Measurements from ENCODE around the gene FAM228A.
"Not testable (repeated sequence)": the region's sequence is repeated elsewhere in the genome, so short reads cannot be mapped to it uniquely, and the experiment has no call there.

Gene FAM228A

DNA sequence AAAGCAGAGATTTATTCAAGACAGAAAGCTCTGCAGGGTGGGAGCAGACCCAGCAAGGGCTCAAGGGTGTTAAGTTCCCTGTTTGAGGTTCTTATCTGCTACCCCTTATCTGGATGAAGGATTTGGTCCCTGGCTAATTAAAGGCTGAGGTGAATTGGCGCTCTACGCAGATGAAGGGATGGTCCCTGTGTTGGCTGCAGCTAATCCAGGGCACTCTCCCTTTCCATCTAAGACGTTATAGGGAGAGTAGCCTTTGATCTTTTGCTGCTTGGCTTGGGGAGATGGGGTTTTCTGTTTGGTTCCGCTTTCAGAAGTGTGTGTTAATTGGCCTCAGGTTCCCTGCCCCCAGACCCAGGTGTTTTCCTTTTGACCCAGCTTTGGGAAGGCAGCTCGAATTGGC is 17.0 kb downstream of the FAM228A start:
- DNase-seq, result no peak

GRCh38 chr2:24197213-24197612 is 22.4 kb downstream of the FAM228A start:
- not testable (repeated sequence) for DNase-seq

DNA sequence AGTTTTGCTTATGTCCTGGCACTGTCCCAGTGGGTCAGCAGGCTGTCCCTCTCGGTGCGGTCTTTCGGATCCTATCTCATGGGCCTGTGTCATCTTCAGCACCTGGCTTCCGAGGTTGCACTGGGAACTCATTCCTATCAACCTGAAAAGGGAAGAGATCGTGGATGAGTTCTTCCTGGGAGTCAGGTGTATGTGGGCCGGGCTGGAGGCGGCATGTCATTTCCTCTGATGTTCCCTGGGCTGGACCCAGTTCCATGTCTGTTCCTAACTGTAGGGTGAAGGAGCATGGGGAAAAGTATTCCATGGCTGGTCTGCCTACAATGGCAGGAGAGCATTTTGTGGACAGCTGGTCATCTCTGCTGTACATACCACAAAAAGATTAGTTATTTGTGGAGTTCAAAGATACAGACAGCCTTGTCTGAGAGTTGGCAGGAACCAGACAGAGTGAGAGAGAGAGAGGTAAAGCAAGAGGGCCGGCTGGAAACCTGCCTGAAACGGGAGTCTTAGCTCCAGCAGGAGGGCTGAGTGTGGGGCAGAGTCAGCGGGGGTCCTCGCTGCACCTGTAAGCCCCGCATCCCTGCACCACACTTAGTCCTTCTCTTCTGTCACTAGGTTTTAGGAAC is 25.2 kb downstream of the FAM228A start:
- no peak for DNase-seq

GRCh38 chr2:24200799-24201198 is 25.9 kb downstream of the FAM228A start:
- DNase-seq, result no peak

DNA sequence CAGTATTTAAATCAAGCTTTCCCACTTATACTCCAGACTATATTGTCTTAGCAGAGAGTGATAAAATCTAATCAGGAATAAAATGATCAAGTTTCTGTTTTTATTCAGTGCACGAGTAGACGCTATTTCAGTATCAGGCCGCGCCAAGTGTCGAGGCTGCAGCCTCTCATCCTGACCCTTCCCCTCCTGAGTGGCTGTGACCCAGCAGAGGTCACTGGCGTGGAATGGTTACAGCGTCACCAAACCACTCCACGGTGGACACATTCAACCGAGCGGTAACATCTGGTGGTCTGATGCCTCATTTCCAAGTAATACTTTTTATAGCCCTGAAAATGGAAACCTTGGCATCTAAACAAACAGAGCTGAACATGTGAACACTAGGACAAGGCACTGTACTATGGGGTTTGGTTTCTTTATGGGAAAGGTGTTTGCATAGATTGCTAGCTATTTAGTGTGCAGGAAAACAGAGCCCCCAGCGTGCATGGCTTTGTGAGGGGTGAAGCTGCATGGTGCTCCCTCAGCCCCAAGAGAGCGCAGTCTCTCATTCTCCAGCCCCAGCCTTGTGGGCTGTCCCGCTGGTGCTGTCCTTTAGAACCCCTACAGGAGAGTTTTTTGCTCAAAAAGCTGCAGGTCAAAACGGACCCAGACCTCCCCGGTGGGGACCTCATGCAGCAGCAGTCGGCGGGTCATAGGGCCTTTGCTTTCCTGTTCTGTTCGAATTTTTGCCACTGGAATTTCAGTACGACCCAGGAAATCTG is 28.4 kb downstream of the FAM228A start:
- DNase-seq, result no peak

- DNase-seq, result no peak
Measured at GRCh38 chr2:24203787-24204150, 28.9 kb downstream of the FAM228A start.

DNA sequence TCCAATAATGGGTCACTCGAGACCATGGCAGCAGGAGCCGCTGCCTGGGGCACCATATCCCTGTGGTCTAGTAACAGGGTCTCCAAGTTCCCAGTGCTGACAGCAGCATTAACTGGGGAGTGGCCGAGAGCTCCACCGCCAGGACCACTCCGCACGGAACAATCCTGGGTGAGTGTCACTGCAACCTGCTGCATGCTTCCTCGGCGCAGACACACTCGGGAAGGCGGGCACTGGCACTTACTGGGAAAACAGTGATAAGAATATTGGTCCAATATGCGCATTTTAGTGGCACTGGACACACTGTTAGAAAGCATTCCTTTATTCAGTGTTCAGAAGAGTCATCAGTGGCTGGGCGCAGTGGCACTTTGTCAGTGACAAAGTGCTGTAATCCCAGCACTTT is 29.7 kb downstream of the FAM228A start:
- no peak for DNase-seq

- DNase-seq, result no peak
Measured at GRCh38 chr2:24205131-24205530, 30.3 kb downstream of the FAM228A start.

DNA sequence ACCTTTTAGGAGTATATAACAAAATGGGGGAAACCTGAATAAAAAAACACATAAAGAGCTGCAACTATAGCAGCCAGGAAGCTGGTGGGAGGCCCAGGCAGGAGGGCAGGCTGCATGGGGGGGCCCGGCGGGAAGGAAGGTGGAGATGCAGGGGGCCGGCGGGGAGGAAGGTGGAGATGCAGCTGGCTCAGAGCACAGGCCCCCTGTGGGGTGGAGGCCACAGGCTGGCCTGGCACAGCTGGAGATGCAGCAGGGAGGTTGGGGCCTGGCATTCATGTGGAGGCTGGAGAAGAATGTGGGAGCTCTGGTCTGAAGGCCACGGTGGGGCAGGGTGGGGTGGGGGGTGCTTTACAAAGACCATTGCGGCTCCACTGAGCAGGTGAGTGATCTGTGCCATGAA is 31.4 kb downstream of the FAM228A start:
- peak; percentile 11 for DNase-seq

- DNase-seq, result no peak
Measured at GRCh38 chr2:24206714-24207113, 31.9 kb downstream of the FAM228A start.

- no peak for DNase-seq
Measured at GRCh38 chr2:24207359-24207758, 32.5 kb downstream of the FAM228A start.

DNA sequence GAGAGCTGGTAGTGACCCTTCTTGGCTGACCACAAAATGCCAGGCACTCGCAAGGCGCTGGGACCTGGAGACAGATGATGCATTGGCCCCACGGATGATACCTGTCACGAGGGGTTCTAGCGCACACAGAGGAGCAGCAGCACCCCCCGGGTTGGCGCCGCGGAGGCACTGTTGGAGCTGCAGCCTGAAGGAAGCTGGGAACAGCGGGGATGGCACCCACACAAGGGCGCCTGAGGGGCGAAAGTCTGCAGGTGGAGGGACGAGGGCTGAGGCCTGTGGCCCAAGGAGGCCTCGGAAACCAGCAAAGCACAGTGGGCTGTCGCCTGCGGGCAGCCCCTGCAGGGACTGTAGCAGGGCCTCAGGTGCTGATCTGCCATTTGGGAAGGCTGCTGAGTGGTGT is 33.6 kb downstream of the FAM228A start:
- no peak for DNase-seq

GRCh38 chr2:24209389-24210105 is 34.7 kb downstream of the FAM228A start:
- no peak for DNase-seq

GRCh38 chr2:24210106-24210455 is 35.2 kb downstream of the FAM228A start:
- DNase-seq, result no peak

DNA sequence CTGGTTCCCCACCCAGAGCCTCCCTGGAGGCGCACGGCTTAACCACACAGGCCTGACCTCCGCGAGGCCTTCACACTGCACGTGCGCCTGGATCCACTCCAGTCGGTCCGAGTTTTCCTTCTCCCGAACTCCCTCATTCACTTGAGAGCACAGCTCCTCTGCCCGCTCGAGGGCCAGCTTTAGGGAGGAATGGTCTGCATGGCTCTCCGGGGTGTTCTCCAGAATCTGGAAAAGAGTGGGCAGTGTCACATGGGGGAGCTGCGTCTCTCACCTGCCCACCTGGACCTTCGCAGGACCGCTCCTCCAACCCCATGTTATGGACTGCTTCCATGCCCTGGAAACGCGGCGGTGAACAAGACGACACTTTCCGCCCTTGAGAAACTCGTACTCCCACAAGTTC is 35.9 kb downstream of the FAM228A start:
- DNase-seq, result no peak

GRCh38 chr2:24211408-24211807 is 36.6 kb downstream of the FAM228A start:
- no peak for DNase-seq

- no peak for DNase-seq
Measured at GRCh38 chr2:24214880-24215279, 40.0 kb downstream of the FAM228A start.

- DNase-seq, result no peak
Measured at GRCh38 chr2:24220554-24221291, 45.9 kb downstream of the FAM228A start.

GRCh38 chr2:24221343-24222050 is 46.6 kb downstream of the FAM228A start:
- no peak for DNase-seq

DNA sequence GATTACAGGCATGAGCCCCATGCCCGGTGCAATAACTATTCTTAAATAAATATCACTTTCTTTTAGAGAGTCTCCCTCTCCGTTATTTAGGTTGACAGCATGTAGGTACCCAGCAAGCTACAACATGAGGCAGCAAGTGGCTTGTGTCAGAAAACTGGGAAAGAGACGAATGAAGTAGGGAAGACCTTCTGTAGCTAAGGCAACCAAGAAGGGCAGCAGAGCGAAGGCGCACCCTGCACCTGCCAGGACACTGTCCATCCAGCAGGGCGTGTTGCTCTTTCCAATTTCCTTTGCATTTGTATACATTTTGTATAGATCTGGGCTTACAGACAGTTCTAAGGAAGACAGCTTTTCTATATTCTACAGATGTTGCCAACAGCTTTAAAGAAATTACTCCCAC is 48.1 kb downstream of the FAM228A start:
- DNase-seq, result no peak

DNA sequence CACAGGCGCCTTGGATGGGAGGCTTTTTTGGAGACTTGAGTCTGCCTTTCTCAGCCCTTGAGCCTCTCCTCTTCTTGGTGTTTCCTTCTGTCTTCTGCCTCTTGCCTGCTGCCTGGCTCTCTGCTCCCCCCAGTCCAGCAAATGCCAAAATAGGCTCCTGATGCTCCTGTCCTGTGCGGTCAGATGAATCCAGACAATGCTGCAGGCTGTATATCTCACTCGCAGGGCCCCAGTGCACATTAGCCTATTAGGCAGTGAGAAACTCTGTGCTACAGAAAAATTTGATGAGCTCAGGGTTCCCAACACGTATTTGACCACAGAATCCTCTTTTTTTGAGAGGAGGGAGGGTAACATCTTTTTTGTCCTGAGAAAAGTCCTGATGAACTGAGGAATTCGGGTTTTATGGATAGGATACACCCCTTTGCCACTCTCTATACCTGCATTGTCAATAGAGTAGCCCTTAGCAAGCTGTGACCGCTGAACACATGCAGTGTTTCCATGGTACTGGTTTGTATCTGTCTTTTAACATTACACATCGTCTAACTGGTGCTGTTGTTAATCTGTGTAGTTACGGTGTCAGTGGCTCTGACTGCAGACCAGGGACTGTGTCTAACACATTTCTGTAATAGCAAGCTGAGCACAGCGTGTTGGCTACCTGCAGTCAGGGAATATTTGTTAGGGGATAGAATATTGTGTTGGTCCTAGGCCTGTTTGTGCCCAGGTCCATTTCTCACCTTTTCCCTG is 50.8 kb downstream of the FAM228A start:
- no peak for DNase-seq

- peak; percentile 45 for DNase-seq
Measured at GRCh38 chr2:24228470-24228869, 53.6 kb downstream of the FAM228A start.

Measured in NCI-H69 (cell line).